ENCODE data around the gene SGO2. TPM values are rescaled to one million over a fixed set of nuclear protein-coding genes. Genes with fewer than 3 reads are reported as not detected.
"Not testable (repeated sequence)": the region's sequence is repeated elsewhere in the genome, so short reads cannot be mapped to it uniquely, and the experiment has no call there.

The SGO2 gene
- total RNA-seq, 1 donor from 2014 or later, result 7.9 TPM

DNA sequence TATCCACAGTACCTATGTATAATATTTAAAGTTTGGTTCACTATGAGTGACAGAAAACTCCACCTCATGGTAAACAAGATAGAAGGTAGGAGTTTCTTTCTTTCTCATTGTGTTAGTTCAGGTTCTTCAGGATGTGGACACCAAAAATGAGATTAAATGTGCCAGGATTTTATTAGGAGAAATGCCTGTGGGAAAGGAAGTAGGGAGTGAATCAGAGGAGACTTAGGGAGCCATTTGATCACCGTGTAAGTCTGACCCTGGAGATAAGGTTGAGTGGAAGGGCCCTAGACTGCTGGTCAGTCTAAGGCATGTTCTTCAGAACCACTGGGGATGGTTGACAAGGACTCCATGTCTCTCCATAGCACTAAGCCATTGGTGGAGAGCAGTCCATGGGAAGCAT, 67.9 kb downstream of the SGO2 start:
- no peak for DNase-seq (ENCODE audit: low read depth)

DNA sequence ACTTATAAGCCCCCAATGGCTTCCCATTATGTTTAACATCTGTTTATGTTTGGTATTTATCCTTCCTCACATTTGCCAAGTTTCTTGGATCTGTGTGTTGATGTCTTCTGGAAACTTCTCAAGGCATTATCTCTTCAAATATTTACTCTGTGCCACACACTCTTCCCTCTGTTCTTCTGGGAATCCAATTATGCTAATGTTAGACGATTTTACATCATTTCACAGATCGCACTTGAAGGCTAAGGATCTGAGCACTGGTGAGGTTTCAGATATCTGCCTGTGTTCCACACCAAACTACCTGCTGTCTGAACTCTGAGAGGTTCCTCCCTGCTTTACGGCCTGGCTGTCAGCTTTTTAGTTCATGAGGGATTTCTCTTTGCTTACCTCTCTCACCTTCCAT, 69.9 kb downstream of the SGO2 start:
- DNase-seq (ENCODE audit: low read depth), result no peak

DNA sequence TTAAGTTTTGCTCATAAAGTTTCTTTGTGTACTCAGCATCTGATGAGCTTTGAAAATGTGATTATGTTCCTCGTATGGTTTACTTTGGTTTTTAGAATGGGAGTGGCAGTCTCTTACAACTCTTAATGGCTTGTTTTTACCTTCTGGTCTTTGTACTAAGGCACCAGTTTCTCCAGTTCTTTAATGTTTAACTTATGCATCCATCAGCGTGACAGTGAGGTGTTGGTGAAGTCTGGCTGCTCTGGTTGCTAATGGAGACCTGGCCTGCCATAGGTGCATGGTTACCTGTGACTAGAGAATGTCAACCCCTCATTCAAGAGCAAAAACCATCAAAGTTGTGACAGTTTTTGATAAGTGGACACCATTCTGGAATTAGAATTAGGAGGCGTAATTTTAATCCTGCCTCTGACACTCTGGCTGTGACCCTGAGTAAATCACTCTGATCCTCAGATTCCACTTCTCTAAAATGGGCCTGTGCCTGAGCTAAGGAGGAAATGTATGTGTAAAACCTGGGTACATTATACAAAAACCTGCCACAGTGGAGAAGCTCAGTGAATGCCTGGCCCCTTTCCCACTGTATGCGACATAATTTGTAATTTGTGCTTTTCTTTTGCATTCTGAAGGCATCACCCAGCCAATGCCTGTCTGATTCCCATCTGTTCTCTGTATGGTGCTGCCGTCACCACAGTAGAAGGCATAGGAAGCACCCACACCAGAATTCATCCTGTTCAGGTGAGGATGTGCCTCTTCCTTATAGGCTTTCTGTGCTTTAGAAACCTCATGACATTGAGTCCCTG, 71.0 kb downstream of the SGO2 start:
- no peak for DNase-seq (ENCODE audit: low read depth)

DNA sequence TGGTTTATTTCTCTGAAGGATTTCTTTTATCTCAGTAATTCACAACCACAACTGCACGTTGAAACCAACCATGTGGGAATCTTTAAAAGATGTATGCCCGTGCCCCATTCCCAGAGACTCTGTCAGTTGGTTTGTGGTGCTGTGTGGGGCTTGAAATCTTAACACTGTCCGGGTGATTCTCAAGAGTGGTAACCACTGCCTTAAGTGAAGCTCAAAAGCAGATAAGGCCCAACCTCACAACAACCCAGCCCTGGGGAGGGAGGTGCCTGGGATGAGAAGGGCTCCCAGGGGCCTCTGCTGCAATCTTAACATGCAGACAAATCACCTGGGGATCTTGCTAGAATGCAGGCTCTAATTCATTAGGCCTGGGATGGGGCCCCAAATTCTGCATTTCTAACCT, 73.2 kb downstream of the SGO2 start:
- DNase-seq (ENCODE audit: low read depth), result no peak

DNA sequence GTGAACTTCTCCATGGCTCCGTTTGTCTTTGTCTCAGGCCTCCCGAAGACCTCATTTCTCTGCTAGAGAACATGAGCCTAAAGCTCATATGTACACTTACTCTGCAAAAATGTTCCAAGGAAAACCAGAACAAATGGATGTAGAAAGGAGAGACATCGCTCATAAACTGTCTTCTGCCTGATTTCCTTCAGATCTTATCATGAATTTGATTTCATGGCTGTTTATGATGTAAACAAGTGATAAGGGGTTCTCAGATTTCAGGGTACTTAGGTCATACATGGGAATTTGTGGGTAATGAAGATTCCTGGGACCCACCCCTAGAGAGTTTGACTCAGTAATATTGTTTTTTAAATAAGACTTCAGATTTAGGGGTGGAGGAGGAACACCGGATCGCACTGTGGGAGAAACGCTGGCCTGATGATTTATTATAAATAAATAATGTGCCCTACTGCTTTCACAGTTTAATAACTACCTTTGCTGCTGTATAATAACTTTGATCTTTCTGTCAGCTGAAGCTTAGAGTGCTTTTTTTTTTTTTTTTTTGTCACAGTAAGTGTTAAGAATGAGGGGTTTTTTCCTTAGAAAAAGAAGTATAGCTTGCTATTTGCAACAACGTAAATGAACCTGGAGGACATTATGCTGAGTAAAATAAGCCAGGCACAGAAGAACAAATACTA, 74.7 kb downstream of the SGO2 start:
- DNase-seq (ENCODE audit: low read depth), result no peak

DNA sequence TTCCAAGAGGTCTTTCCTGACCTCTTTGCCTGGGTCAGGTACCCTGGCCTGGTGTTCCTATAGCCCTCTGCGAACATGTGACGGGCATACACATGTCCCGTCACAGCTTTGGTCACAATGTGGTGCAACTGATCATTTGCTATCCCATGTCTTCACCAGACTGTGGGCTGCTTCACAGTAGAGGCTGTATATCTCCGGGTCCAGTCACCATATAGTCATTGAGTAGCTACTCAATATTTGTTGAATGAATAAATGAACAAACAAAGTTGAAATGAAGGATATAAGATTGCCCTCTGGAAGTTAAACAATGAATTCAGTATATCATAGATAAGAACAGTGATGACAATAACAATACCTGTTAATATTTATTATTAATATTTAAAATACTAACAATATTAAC, 76.6 kb downstream of the SGO2 start:
- DNase-seq (ENCODE audit: low read depth), result no peak

DNA sequence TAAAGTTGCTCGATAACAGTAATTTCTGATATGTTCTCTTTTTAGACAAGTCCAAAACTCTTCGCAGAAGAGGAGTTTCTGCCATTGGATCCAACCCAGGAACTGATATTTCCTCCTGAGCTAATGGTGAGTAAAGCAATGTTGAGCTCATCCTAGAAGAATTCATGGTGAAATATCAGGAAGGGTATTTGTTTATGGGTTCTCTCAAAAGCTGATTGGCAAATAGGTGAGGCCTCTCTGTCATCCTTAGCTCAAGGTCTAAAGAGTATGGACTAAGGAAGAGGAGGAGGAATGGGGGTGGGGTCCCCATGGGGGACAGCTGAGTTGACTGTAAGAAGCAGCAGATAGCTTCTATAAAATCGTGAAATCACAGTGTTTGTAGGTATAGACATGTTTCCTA, 78.0 kb downstream of the SGO2 start:
- no peak for DNase-seq (ENCODE audit: low read depth)

DNA sequence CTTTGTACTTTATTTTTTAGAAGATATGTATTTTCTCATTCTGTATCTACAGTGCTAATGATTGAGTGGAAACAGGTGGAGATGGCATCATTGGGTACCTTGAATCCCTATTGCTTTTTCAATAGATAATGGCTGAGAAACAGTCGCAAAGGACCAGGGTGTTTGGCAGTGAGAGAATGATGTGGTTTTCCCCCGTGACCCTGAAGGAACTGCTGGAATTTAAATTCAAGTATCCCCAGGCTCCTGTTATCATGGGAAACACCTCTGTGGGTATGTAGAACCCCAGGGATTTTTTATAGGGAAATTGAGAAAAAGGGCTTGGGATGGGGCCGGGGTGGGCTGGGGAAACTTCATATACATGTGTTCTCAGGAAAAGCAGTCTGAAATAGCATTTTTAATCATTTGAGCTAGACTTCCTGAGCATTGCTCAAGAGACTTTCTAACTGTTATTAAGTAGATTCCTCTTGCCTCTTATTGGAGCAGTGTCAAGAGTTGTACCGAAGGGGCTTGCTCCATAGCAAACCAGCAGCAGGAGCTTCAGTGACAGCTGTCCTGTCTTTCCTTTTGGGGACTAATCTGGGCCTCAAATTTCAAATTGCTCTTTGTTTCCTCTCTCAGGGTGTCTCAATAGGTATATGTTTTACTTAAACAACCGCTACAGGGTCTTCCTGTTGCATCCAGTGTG, 78.7 kb downstream of the SGO2 start:
- DNase-seq (ENCODE audit: low read depth), result peak; percentile 46

DNA sequence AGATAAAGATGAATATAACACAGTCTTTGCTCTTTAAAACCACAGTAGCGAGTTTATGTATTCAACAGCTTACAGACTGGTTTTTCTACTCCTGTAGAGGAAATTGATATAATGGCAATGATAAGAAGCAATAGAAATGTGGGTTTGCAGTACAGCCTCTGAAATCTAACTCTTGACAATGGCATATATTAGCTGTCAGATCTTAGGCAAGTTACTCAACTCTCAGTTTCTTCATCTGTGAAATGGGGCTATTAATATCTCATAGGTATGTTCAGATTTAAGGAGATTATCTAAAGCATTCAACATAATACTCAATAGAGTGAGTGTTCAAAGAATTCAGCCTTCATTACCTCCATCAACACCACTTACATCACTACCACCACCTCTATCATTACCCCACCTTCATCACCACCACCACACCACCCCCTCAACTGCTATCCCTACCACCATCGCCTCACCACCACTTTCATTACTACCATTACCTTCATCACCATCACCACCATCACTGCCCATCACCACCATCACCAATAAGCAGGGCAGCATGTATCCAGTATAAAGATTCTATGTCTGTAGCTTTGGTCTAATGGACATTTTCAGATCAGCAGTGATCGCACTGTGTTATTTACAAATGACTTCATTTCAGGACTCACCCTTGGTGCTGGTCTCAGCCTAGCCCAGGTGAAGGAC, 82.5 kb downstream of the SGO2 start:
- no peak for DNase-seq (ENCODE audit: low read depth)

DNA sequence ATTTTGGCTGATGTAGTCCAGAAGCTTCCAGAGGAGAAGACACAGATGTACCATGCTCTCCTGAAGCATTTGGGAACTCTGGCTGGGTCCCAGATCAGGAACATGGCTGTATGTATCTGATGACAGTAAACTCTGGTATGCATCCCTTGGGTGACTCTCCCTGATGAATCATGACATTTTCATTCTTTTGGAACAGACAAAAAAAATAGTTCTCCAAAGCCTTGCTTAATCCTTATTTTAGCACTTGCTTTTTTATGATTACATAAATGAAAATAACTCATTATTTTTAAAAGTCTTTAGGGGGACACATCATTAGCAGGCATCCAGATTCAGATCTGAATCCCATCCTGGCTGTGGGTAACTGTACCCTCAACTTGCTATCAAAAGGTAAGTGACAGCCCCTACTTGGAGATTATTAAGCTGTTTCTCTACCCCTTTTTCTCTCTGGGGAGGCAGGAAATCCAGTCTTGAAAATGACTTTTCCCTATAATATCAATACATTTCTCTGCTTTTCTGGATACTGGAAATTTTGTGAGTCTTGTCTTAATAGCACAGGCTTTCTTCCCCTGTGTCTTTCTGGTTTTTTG, 83.1 kb downstream of the SGO2 start:
- peak; percentile 76 for DNase-seq (ENCODE audit: low read depth)

DNA sequence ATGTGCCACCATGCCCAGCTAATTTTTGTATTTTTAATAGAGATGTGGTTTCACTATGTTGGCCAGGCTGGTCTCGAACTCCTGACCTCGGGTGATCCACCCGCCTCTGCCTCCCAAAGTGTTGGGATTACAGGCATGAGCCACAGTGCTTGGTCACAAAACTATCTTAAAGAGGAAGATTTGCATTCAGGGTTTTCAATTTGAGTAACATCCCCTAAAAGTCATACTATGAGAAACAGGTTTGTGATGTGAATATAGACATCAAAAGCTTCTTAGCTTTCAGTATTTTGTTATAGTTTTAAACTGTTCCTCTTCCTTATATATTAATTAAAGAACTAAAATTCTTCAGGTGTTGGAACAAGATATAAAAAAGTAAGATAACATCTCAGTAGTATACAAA, 84.2 kb downstream of the SGO2 start:
- not testable (repeated sequence) for DNase-seq (ENCODE audit: low read depth)

DNA sequence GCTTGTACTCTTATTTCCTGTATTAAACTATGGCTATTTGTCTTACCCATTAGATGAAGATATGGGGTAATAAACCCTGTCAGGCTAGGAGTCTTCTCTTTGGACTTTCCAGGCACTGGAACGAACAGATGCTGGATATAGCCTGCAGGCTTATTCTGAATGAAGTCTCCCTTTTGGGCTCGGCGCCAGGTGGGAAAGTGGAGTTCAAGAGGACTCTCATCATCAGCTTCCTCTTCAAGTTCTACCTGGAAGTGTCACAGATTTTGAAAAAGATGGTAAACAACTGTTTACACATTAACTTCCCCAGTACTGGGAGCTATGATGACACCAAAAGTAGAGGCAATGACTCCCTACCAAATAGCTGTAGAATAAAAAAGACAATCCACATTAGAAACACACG, 87.7 kb downstream of the SGO2 start:
- no peak for DNase-seq (ENCODE audit: low read depth)

DNA sequence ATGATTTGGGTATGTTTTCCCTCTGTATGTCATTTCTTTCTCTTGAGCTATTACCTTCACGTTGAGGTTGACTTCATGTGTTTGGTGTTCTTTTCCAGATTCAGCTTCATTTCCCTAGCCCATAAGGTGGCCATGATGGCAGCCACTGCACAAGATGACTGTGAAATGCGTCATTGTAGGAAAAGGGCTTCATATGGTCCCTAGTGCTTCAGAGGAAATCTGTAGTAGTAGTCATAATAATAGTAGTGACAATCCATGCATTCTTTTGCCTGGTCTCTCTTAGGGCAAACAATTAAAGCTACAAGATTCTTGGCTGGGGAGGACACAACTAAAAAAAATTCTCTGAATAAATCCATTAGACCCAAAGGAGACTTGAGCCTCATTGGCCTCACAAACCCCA, 88.2 kb downstream of the SGO2 start:
- DNase-seq (ENCODE audit: low read depth), result no peak

DNA sequence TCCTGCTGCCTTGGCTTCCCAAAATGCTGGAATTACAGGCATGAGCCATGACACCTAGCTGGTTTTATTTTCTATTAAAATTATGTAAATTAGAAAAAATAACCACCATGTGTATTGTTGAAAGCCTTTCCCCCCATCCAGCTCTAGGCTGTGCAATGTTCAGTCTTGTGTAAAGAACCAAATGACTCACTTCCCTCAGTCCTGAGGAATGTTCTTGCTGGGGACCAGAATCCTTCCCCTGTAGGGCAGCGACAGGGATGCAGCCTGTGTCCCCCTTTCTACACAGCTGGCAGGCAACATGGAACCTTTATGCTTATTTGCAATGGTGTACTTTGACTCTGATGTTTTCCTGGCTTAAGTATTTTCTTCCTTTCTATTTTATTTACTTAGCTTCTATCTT, 89.2 kb downstream of the SGO2 start:
- peak; percentile 22 for DNase-seq (ENCODE audit: low read depth)

DNA sequence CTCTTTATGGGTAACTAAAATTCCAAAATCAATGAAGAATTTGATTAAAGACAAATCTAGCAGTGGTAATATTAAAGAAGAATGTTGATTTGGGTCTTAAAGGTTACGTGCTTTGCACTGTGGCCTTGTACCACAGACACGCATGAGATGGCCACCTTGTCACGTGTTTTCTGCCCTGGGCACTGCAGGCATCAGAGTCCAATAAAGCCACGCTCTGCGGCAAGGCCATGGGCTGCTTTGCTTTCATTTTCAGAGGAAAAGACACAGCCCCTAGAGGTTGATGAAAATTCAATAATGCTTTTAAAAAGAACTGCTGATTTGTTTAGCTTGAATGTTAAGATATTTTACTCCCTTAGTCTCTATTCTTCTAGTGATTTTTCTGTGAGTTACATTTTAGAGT, 90.2 kb downstream of the SGO2 start:
- no peak for DNase-seq (ENCODE audit: low read depth)

DNA sequence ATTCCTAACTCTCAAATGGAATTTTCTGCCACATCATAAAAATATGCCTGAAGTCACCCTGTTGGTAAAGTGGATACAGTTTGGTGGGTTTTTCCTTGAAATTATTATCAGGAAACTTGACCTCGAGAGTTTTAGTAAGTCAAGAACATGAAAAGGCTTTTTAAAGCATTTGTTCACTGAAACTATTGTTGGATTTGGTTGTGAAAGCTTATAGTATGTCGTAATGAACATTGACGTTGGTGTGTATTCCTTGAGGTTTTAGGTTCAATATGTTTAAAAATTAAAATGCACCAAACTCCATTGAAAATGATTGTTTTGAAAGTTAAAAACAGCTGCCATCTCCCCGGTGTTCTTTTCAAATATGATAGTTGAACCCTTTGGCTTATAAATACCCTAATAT, 90.6 kb downstream of the SGO2 start:
- DNase-seq (ENCODE audit: low read depth), result no peak

DNA sequence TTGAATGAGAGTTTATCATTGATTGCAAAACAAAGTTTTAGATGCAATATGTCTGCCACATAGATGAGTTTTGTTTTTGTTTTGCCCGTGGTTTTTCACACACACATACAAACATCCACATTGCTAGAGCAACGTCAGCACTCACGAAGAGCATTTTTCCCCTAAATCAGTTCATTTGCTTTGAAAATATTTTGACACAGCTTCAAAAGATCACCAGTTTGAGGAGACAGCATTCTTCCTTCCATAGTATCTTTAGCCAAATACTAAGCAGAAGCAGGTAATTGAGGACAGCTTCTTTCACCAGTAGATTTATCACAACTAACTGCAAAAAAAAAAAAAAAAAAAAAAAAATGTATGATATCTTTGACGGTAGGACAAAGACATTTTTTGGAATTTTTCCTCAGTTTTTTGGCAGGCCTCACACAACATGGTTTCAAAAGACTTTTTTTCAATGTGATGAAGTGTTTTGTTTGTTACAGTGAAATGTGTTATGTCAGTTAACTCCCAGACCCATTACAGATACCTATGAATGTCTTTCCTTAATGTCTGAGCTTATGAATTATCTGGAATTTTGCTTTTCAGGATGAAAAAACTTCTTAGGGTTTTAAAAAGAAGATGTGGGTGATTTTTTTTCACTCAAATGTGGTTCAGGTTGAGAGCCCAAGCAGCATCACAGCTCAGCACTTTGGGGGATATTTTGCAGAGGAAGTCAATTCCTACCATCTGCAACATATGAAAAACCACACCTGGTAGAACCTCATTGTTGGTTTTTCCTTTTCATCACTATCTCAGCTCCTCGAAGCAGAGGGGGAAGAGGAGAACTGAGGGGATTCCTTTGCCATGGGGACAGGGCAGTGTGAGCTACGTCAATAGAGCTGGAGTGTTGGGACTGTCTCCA, 91.4 kb downstream of the SGO2 start:
- no peak for DNase-seq (ENCODE audit: low read depth)

DNA sequence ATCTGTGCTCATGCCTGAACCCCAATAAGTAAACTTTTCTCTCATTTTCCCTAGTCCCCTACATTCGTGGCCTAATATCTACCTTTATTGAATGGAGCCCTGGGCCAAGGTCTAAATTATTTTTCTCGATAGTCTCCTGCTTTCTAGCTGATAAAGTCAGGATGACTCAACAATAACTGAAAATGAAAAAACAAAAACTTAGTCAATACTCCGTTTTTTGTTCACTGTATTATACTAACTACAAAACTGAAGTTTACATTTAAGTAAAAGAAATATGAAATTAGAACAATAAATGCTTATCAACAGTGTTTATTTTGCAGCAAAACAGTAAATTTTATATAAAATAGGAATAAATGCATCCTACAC, 92.0 kb downstream of the SGO2 start:
- no peak for DNase-seq (ENCODE audit: low read depth)

DNA sequence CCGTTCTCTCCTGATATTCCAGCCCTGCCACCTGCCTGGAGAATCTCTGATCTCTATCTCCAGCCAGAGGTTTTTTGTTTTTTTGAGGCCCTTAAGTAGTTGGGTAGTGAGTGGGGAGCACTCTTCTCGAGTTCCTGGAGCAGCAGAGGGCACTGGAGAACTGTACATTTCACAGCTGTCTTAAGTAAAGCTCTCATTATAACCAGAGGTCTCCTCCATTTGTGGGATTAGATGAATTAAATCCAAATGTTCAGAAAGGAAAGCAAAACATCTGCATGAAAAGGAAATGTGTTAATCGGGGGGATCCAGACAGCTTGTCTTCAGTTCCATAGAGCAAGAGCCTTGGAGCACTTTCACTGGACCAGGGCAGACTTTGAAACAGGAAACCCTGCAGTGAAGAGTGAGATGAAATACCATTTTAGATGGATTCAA, 92.6 kb downstream of the SGO2 start:
- peak; percentile 36 for DNase-seq (ENCODE audit: low read depth)

DNA sequence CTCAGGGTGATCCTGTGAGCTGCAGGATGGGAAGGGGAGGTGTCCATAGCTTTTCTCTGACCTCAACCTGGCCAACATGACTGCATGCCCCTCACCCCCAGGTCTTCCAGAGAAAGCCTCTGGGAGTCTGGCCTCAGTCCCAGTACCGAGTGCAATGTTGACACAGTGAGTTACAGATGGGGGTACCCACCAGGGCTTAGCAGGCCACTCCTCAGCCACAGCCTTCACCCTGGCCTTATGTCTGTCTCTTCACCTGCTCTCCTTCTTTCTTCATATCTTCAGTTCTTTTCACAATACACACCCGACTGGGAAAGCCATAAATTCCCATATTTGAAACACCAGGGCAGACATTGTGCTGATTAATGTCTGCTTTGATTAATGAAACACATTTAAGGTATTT, 93.3 kb downstream of the SGO2 start:
- no peak for DNase-seq (ENCODE audit: low read depth)

Measured in myocyte (in vitro differentiated cells).